K562 treated with DMSO at 1 percent for 24 hours (cell line): ENCODE data around the gene NKD1. TPM values are rescaled to one million over a fixed set of nuclear protein-coding genes. Genes with fewer than 3 reads are reported as not detected.

Source experiments
- total RNA-seq: library from RNA; unstranded; fragments of 300-600 nt; gene quantifications from 2 replicates; pipeline ENCODE4 v1.2.3, GENCODE V29; 2022; ENCODE audit warnings: low read depth; ENCODE audit not compliant: insufficient read depth

The NKD1 gene, protein sequence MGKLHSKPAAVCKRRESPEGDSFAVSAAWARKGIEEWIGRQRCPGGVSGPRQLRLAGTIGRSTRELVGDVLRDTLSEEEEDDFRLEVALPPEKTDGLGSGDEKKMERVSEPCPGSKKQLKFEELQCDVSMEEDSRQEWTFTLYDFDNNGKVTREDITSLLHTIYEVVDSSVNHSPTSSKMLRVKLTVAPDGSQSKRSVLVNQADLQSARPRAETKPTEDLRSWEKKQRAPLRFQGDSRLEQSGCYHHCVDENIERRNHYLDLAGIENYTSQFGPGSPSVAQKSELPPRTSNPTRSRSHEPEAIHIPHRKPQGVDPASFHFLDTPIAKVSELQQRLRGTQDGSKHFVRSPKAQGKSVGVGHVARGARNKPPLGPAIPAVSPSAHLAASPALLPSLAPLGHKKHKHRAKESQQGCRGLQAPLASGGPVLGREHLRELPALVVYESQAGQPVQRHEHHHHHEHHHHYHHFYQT
- 0.08 TPM in 1 of 2 replicates, not detected in the other for total RNA-seq

DNA sequence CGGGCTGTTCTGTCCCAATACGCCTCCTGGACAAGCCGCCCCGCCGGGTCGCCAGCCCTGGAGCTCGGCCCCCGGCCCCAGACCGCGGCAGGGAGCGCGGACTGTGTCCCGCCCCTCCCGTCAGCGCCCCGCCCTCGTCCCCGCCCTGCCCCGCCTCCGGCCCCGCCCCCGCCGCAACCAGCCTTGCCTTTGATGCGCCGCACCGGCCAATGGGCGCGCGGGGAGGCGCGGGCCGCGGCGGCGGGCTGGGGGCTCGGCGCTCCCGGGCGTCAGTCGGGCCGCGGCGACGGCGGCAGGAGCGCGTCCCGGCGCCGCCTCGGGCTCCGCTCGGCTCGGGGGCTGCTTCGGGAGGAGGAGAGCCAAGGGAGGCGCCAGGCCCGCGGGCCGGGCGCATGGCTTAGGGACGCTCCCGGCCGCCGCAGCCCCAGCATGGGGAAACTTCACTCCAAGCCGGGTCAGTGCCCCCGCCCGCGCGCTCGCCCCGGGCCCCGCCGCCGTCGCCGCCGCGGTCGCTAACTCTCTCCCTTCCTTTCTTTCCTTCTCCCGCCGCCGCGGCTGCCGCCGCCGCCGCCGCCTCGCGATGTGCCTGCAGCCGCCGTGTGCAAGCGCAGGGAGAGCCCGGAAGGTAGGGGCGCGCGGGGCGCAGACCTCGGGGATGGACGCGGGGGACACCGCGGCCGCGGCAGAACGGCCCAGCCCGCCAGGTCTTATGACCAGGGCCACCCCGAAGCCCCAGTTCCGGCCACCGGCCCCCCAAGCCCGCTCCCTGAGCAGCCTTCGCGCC is at the start of gene NKD1:
NKD1 (plus strand) TSS at position 272 of the 784 bp plus-strand sequence; CDS start at position 430, 158 bp downstream.

DNA sequence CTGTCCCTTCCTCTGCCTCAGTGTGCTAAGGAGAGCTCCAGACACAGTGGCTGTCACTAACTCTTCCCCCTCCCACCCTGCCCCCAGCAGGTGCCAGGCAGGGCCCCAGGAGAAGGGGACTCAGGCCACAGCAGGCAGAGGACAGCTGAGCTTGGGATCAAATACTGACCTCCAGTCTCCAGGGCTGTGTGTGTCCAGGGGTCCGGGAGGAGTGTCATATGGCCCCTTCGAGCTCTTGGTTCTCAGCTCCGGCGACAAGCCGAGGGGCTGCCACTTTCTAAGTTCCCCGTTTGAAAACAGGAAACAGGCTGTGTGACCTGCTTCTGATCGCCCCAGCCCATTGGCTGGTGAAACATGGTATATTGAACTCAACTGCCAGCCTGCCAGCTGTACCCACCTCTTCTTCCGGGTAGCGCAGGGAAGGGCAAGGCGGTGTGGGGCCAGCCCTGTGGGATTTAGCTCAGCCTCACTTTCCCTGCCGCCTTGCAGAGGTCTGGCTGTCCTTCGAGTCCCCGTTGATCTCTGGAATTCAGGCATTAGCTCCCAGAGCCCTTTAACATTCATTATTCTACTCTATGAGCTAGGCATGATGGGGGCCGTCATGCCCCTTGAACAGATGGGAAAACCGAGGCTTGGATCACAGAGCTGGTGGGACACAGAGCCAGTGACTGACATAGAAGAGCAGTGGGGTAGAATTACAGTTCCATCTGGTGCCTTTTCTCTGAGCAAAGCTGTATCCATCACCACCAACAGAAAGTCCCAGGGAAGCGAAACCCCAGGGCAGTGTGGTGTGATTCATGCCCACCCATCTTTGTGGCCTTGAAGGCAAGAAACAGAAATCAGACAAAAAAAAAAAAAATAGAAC is 133.1 kb downstream of the NKD1 start, which contains the start of gene SNX20:
SNX20 (minus strand) TSS at position 292 of the 865 bp plus-strand sequence. CDS start 3,786 bp downstream, outside the sequence.

DNA sequence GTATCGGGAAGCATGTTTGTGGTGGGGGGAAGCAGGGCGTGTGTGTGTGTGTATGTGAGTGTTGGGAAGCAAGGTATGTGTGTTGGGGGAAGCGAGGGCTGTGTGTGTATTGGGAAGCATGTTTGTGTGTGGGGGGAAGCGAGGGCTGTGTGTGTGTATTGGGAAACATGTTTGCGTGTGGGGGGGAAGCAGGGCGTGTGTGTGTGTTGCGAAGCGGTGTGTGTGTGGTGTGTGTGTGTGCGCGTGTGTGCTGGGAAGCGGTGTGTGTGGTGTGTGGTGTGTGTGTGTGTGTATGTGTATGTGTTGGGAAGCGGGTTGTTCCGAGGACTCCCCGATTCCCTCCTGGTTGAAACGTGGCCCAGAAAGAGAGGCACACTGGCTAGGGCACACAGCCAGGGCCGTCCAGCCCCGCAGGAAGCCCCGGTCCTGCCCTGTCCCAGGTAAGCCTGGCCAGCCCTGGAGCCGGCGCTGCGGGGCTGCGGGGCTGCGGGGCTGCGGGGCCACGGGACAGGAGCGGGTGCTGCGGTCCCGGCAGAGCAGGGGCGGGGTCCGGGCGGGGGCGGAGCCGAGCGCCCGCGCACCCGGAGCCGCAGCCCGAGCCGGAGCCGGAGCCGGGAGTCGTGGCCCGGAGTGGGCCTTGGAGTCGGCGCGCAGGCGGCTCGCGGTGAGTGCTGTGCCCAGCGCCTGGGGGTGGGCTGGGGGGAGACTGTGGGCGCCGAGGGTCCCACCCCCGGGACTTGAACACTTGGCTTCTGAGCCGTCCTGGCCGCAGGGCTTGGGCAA is 145.0 kb downstream of the NKD1 start, which contains the start of gene NOD2:
NOD2 (plus strand) TSS at position 608 of the 783 bp plus-strand sequence. CDS start 5,890 bp downstream, outside the sequence.

Other genes starting within 250 kb of the NKD1 start
- gene BRD7, start 179.4 kb upstream of the NKD1 start, total RNA-seq, result 48.8 and 57.5 TPM in 2 replicates
- not detected in 2 replicates for gene SNX20, start 132.9 kb downstream of the NKD1 start, total RNA-seq
- gene NOD2, start 145.2 kb downstream of the NKD1 start, total RNA-seq, result 0.28 and 0.35 TPM in 2 replicates
- 6.5 and 8.9 TPM in 2 replicates for gene CYLD, start 193.7 kb downstream of the NKD1 start, total RNA-seq